Measurements from ENCODE around the gene SAMHD1. TPM values are rescaled to one million over a fixed set of nuclear protein-coding genes. Genes with fewer than 3 reads are reported as not detected.
"Not testable (repeated sequence)": the region's sequence is repeated elsewhere in the genome, so short reads cannot be mapped to it uniquely, and the experiment has no call there.

The SAMHD1 gene
- total and polyA plus RNA-seq, 7 donors: 17.0 to 36.4 (median 26.2) TPM

GRCh38 chr20:36876473-36876833 is 75.1 kb downstream of the SAMHD1 start:
- Histone ChIP-seq H3K36me3 (ENCODE audit: insufficient read depth in 1 of 2, low read depth in 1 of 2) (no peaks in the 10 kb centered on the region), H3K4me3 (no peak overlapping the region), H3K27me3 (ENCODE audit: insufficient read depth in 3 of 3, low read length in 2 of 3) (no peaks in the 10 kb centered on the region), H3K4me1 (no peaks in the 10 kb centered on the region), H3K27ac (no peak overlapping the region), H3K9me3 (no peaks in the 10 kb centered on the region)
- TF ChIP-seq CTCF (IDR thresholded peaks at IDR 0.05): no peak
- intact Hi-C loops (cut with DNase I): no loop called here
- WGBS, 3 donors: 90 to 97% (median 92%) methylated on average over 3 of the region's 3 CpGs
- ATAC-seq: no peak
- DNase-seq: no peak

DNA sequence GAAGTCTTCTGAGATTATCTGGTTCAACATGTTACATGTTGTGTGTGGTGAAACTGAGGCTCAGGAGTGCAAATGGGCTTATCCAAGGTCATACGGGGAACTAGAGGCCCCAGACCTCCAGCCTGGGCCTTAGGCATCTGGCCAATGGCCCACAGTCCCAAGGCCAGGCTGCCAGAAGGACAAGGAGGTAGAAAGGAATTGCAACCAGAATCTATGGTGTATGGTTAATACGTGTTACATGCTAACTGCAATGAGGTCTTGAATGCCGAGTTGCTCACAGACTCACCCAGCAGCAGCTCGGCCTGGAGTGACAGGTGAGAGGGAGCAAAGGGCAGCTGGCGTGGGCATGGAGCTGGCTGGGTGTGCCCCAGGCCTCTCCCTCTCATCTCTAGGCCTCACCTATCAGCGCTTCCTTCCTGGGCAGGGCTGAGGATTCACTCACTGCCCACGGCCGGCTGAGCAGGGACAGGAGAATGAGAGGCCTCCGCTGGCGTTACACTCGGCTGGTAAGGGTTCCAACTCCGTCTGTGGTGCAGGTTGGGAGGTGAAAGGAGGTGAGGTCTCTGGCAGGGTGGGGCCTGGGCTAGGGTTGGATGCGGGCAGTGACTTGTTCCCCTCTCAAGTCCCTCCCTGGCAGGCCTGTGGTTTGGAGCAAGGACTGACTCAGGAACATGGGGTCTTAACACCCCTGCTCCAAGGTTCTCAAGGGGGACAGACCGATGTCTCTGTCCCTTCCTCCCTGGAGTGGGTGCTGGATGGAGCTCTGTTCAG is 75.6 kb downstream of the SAMHD1 start, which contains the start of gene TLDC2:
TSS of gene TLDC2 (plus strand) at position 437 of the 771 bp plus-strand sequence. CDS start at position 474, 37 bp downstream.
- H3K36me3 ChIP-seq (ENCODE audit: insufficient read depth in 1 of 2, low read depth in 1 of 2): no peaks in the 10 kb centered on the region
- intact Hi-C loops (cut with DNase I): no loop called here
- 79 to 88% (median 85%) methylated on average over 14 of the region's 14 CpGs for WGBS, 3 donors
- ATAC-seq: no peak
- DNase-seq: no peak
- no peak for TF ChIP-seq CTCF (IDR thresholded peaks at IDR 0.05)
- no peaks in the 10 kb centered on the region for H3K4me1 ChIP-seq
- H3K27me3 ChIP-seq (ENCODE audit: insufficient read depth in 3 of 3, low read length in 2 of 3): no peaks in the 10 kb centered on the region
- H3K27ac ChIP-seq: no peak within 1 kb of the TSS
- H3K9me3 ChIP-seq: no peaks in the 10 kb centered on the region
- no peak within 1 kb of the TSS for H3K4me3 ChIP-seq

GRCh38 chr20:36875093-36875492 is 76.4 kb downstream of the SAMHD1 start:
- ATAC-seq; intact Hi-C loops (cut with DNase I); H3K36me3 ChIP-seq (ENCODE audit: insufficient read depth in 1 of 2, low read depth in 1 of 2); H3K4me3 ChIP-seq; H3K4me1 ChIP-seq; DNase-seq; H3K9me3 ChIP-seq; H3K27me3 ChIP-seq (ENCODE audit: insufficient read depth in 3 of 3, low read length in 2 of 3); H3K27ac ChIP-seq: not testable (repeated sequence)
- WGBS, 3 donors: 79 to 92% (median 80%) methylated on average over 5 of the region's 5 CpGs

DNA sequence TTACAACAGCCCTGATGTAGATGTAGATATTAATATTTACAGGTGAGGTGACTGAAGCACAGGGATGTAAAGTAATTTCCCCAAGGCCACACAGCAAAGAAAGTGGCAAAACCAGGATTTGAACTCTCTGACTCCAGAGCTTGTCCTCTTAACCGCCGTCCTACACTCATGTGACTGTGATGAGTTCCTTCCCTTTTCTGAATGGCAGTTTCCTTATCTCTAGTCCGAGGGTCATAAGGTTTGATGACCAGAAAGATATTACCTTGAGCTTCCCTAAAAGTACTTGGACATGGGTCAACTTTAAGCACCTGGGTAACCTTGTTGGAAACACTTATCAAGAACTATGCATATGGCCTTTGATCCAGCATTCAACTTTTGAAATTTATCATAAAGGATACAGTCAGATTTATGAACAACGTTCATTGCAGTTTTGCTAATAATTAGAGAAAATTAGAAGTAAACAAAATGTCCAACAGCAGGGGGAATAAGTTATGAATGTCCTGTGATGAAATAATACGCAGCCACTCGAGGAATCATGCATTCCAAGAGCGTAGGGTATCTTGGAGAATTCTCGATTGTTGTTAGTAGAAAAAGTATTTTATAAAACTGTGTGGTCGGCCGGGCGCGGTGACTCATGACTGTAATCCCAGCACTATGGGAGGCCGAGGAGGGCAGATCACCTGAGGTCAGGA is 77.9 kb downstream of the SAMHD1 start:
- ATAC-seq (no peak), DNase-seq (no peak)
- no peak for TF ChIP-seq CTCF (IDR thresholded peaks at IDR 0.05)
- Histone ChIP-seq H3K9me3 (no peaks in the 10 kb centered on the region), H3K4me3 (no peak overlapping the region), H3K27me3 (ENCODE audit: insufficient read depth in 3 of 3, low read length in 2 of 3) (no peaks in the 10 kb centered on the region), H3K27ac (no peak overlapping the region), H3K4me1 (no peaks in the 10 kb centered on the region), H3K36me3 (ENCODE audit: insufficient read depth in 1 of 2, low read depth in 1 of 2) (no peaks in the 10 kb centered on the region)
- intact Hi-C loops (cut with DNase I): no loop called here
- 84 to 87% (median 84%) methylated on average over 13 of the region's 13 CpGs for WGBS, 3 donors

- ATAC-seq: no peak
- intact Hi-C loops (cut with DNase I): no loop called here
Measured at GRCh38 chr20:36872852-36873251, 78.7 kb downstream of the SAMHD1 start.

More at GRCh38 chr20:36872852-36873251, 78.7 kb downstream of the SAMHD1 start:
- no peaks in the 10 kb centered on the region for H3K36me3 ChIP-seq (ENCODE audit: insufficient read depth in 1 of 2, low read depth in 1 of 2)
- TF ChIP-seq CTCF (IDR thresholded peaks at IDR 0.05): no peak
- DNase-seq: peak in 1 of 2 donors; percentile 56
- no peaks in the 10 kb centered on the region for H3K4me1 ChIP-seq
- H3K27ac ChIP-seq: no peak overlapping the region
- H3K4me3 ChIP-seq: no peak overlapping the region
- H3K27me3 ChIP-seq (ENCODE audit: insufficient read depth in 3 of 3, low read length in 2 of 3): no peaks in the 10 kb centered on the region
- 32 to 64% (median 43%) methylated on average over 5 of the region's 5 CpGs for WGBS, 3 donors
- H3K9me3 ChIP-seq: no peaks in the 10 kb centered on the region
